GM19023 (cell line): ENCODE results near the gene NPAS3.

Experiments used
- ATAC-seq: cut with Tn5 transposase; IDR thresholded peaks from one replicate; pipeline ENCODE4 v1.9.1; 2021; ENCODE audit warnings: mild to moderate bottlenecking, moderate library complexity; ENCODE audit not compliant: unreplicated experiment

The NPAS3 gene

GRCh38 chr14:33598582-33598981 lies 659.9 kb downstream of the NPAS3 start:
- no peak for ATAC-seq

- ATAC-seq = no peak
Measured at GRCh38 chr14:33602396-33602795, 663.7 kb downstream of the NPAS3 start.

- no peak for ATAC-seq
Measured at GRCh38 chr14:33606591-33606990, 667.9 kb downstream of the NPAS3 start.

GRCh38 chr14:33609582-33609981 lies 670.9 kb downstream of the NPAS3 start:
- ATAC-seq = no peak

GRCh38 chr14:33610121-33610520 lies 671.4 kb downstream of the NPAS3 start:
- ATAC-seq = no peak

- ATAC-seq = no peak
Measured at GRCh38 chr14:33611405-33612196, 672.9 kb downstream of the NPAS3 start.

- no peak for ATAC-seq
Measured at GRCh38 chr14:33612197-33612505, 673.5 kb downstream of the NPAS3 start.

GRCh38 chr14:33617154-33617553 lies 678.5 kb downstream of the NPAS3 start:
- ATAC-seq = no peak

GRCh38 chr14:33618361-33619105 lies 679.9 kb downstream of the NPAS3 start:
- ATAC-seq = no peak

- ATAC-seq = no peak
Measured at GRCh38 chr14:33622496-33622895, 683.8 kb downstream of the NPAS3 start.

GRCh38 chr14:33629792-33630191 lies 691.1 kb downstream of the NPAS3 start:
- ATAC-seq = no peak

- ATAC-seq = no peak
Measured at GRCh38 chr14:33631021-33631420, 692.3 kb downstream of the NPAS3 start.

GRCh38 chr14:33631441-33631840 lies 692.8 kb downstream of the NPAS3 start:
- no peak for ATAC-seq

- ATAC-seq = no peak
Measured at GRCh38 chr14:33634631-33635030, 696.0 kb downstream of the NPAS3 start.

- ATAC-seq = no peak
Measured at GRCh38 chr14:33636716-33637115, 698.0 kb downstream of the NPAS3 start.

- ATAC-seq = no peak
Measured at GRCh38 chr14:33642080-33642479, 703.4 kb downstream of the NPAS3 start.

GRCh38 chr14:33642691-33643244 lies 704.1 kb downstream of the NPAS3 start:
- ATAC-seq = no peak

- no peak for ATAC-seq
Measured at GRCh38 chr14:33643426-33644181, 704.9 kb downstream of the NPAS3 start.

GRCh38 chr14:33646692-33647260 lies 708.1 kb downstream of the NPAS3 start:
- no peak for ATAC-seq

GRCh38 chr14:33647385-33647786 lies 708.7 kb downstream of the NPAS3 start:
- no peak for ATAC-seq

GRCh38 chr14:33650430-33650829 lies 711.8 kb downstream of the NPAS3 start:
- ATAC-seq = no peak
